ENCODE results near the gene A1BG. TPM values are rescaled to one million over a fixed set of nuclear protein-coding genes. Genes with fewer than 3 reads are reported as not detected.

The A1BG gene
- total RNA-seq, result 31.5 and 49.6 TPM in 2 replicates
- 46.8 TPM for polyA plus RNA-seq (2012)

GRCh38 chr19:58352760-58353671 lies at the start of gene A1BG:
TSS of gene A1BG (minus strand) at chr19:58353492. CDS start at chr19:58353437, 55 bp downstream.
- no peak for DNase-seq (ENCODE audit: low read depth)

GRCh38 chr19:58401840-58402421 lies 48.6 kb upstream of the A1BG start:
- DNase-seq (ENCODE audit: low read depth), result no peak

- peak; percentile 99 for DNase-seq (ENCODE audit: low read depth)
These were observed 47.9 kb upstream of the A1BG start for GRCh38 chr19:58400916-58401839.

- no peak for DNase-seq (ENCODE audit: low read depth)
These were observed 47.1 kb upstream of the A1BG start for GRCh38 chr19:58400316-58400915.

- DNase-seq (ENCODE audit: low read depth), result no peak
These were observed 46.6 kb upstream of the A1BG start for GRCh38 chr19:58399903-58400302.

- no peak for DNase-seq (ENCODE audit: low read depth)
These were observed 45.3 kb upstream of the A1BG start for GRCh38 chr19:58398545-58398944.

GRCh38 chr19:58398087-58398486 lies 44.8 kb upstream of the A1BG start:
- DNase-seq (ENCODE audit: low read depth), result no peak

GRCh38 chr19:58397533-58398037 lies 44.3 kb upstream of the A1BG start:
- DNase-seq (ENCODE audit: low read depth), result no peak

GRCh38 chr19:58396691-58397532 lies 43.6 kb upstream of the A1BG start:
- no peak for DNase-seq (ENCODE audit: low read depth)

- no peak for DNase-seq (ENCODE audit: low read depth)
These were observed 42.8 kb upstream of the A1BG start for GRCh38 chr19:58395979-58396627.

GRCh38 chr19:58395220-58395978 lies 42.1 kb upstream of the A1BG start, which contains the start of gene RNF225:
TSS of gene RNF225 (plus strand) at chr19:58395656. CDS start at chr19:58396090, 434 bp downstream.
- no peak for DNase-seq (ENCODE audit: low read depth)

GRCh38 chr19:58394821-58395219 lies 41.5 kb upstream of the A1BG start:
- no peak for DNase-seq (ENCODE audit: low read depth)

- DNase-seq (ENCODE audit: low read depth), result no peak
These were observed 40.4 kb upstream of the A1BG start for GRCh38 chr19:58393725-58394033.

- no peak for DNase-seq (ENCODE audit: low read depth)
These were observed 39.8 kb upstream of the A1BG start for GRCh38 chr19:58392945-58393724.

- no peak for DNase-seq (ENCODE audit: low read depth)
These were observed 34.9 kb upstream of the A1BG start for GRCh38 chr19:58388175-58388526.

- peak; percentile 47 for DNase-seq (ENCODE audit: low read depth)
These were observed 34.3 kb upstream of the A1BG start for GRCh38 chr19:58387338-58388174.
